ENCODE data around the gene KCNIP4.

GRCh38 chr4:21134994-21135393 is 813.6 kb downstream of the KCNIP4 start:
- no peak for TF ChIP-seq L3MBTL2 (conservative IDR thresholded peaks at IDR 0.05)
- TF ChIP-seq NFRKB (IDR thresholded peaks at IDR 0.05): no peak
- TF ChIP-seq FOXM1 (IDR thresholded peaks at IDR 0.05; ENCODE audit: borderline replicate concordance): no peak
- TF ChIP-seq SUZ12 (IDR thresholded peaks at IDR 0.05): no peak
- no peak for TF ChIP-seq BHLHE40 (IDR thresholded peaks at IDR 0.05; ENCODE audit: borderline replicate concordance)
- no peak for TF ChIP-seq ELF4 (IDR thresholded peaks at IDR 0.05)
- no peak for TF ChIP-seq FOXK2 (IDR thresholded peaks at IDR 0.05)
- TF ChIP-seq FOXA1 (IDR thresholded peaks at IDR 0.05): no peak
- TF ChIP-seq SP1 (IDR thresholded peaks at IDR 0.05): no peak
- no peak for TF ChIP-seq ARNT (IDR thresholded peaks at IDR 0.05)
- no peak for TF ChIP-seq PKNOX1 (IDR thresholded peaks at IDR 0.05)
- TF ChIP-seq TARDBP (IDR thresholded peaks at IDR 0.05): no peak
- no peak for TF ChIP-seq HDGF (IDR thresholded peaks at IDR 0.05; ENCODE audit: borderline replicate concordance)
- TF ChIP-seq LEF1 (IDR thresholded peaks at IDR 0.05; ENCODE audit: borderline replicate concordance): no peak

All from HEK293T (cell line).